Measurements from ENCODE around the gene STK35. TPM values are rescaled to one million over a fixed set of nuclear protein-coding genes. Genes with fewer than 3 reads are reported as not detected.

The STK35 gene
- total RNA-seq, 2 donors from 2014 or later: 25.8 to 26.7 TPM

- no peaks in the 10 kb centered on the region for H3K27me3 ChIP-seq
- H3K4me3 ChIP-seq: no peak overlapping the region
- H3K9ac ChIP-seq (ENCODE audit: low read depth in 2 of 2, low read length in 2 of 2): no peak overlapping the region
- no peaks in the 10 kb centered on the region for H3K9me3 ChIP-seq
- no peaks in the 10 kb centered on the region for H3K36me3 ChIP-seq
- no peak for DNase-seq
- intact Hi-C loops (cut with DNase I): no loop called here
- H3K27ac ChIP-seq: no peak overlapping the region
- no peaks in the 10 kb centered on the region for H3K4me1 ChIP-seq
- TF ChIP-seq CTCF (IDR thresholded peaks at IDR 0.05): no peak
Measured at GRCh38 chr20:2124564-2125213, 23.1 kb downstream of the STK35 start.

- Histone ChIP-seq H3K9ac (ENCODE audit: low read depth in 2 of 2, low read length in 2 of 2) (no peak overlapping the region), H3K4me1 (no peaks in the 10 kb centered on the region), H3K27me3 (no peaks in the 10 kb centered on the region), H3K27ac (no peak overlapping the region), H3K4me3 (no peak overlapping the region), H3K9me3 (no peaks in the 10 kb centered on the region), H3K36me3 (no peaks in the 10 kb centered on the region)
- intact Hi-C loops (cut with DNase I): no loop called here
- DNase-seq: no peak
- TF ChIP-seq CTCF (IDR thresholded peaks at IDR 0.05): no peak
Measured at GRCh38 chr20:2125474-2126112, 24.0 kb downstream of the STK35 start.

- H3K9me3 ChIP-seq: no peaks in the 10 kb centered on the region
- no peak overlapping the region for H3K9ac ChIP-seq (ENCODE audit: low read depth in 2 of 2, low read length in 2 of 2)
- TF ChIP-seq CTCF (IDR thresholded peaks at IDR 0.05): no peak
- no peak overlapping the region for H3K27ac ChIP-seq
- H3K27me3 ChIP-seq: no peaks in the 10 kb centered on the region
- H3K36me3 ChIP-seq: no peaks in the 10 kb centered on the region
- H3K4me1 ChIP-seq: no peaks in the 10 kb centered on the region
- intact Hi-C loops (cut with DNase I): no loop called here
- DNase-seq: no peak
- H3K4me3 ChIP-seq: no peak overlapping the region
Measured at GRCh38 chr20:2127238-2127637, 25.6 kb downstream of the STK35 start.

- no peak overlapping the region for H3K27ac ChIP-seq
- no peak overlapping the region for H3K9ac ChIP-seq (ENCODE audit: low read depth in 2 of 2, low read length in 2 of 2)
- no peak for DNase-seq
- H3K4me1 ChIP-seq: no peaks in the 10 kb centered on the region
- no peaks in the 10 kb centered on the region for H3K36me3 ChIP-seq
- TF ChIP-seq CTCF (IDR thresholded peaks at IDR 0.05): no peak
- no peak overlapping the region for H3K4me3 ChIP-seq
- no peaks in the 10 kb centered on the region for H3K27me3 ChIP-seq
- intact Hi-C loops (cut with DNase I): no loop called here
- H3K9me3 ChIP-seq: no peaks in the 10 kb centered on the region
Measured at GRCh38 chr20:2128542-2128941, 26.9 kb downstream of the STK35 start.

- H3K4me3 ChIP-seq: no peak overlapping the region
- no peak overlapping the region for H3K9ac ChIP-seq (ENCODE audit: low read depth in 2 of 2, low read length in 2 of 2)
- H3K27me3 ChIP-seq: no peaks in the 10 kb centered on the region
- TF ChIP-seq CTCF (IDR thresholded peaks at IDR 0.05): no peak
- H3K27ac ChIP-seq: no peak overlapping the region
- DNase-seq: no peak
- intact Hi-C loops (cut with DNase I): no loop called here
- H3K9me3 ChIP-seq: no peaks in the 10 kb centered on the region
- H3K4me1 ChIP-seq: no peaks in the 10 kb centered on the region
- no peaks in the 10 kb centered on the region for H3K36me3 ChIP-seq
Measured at GRCh38 chr20:2130062-2130591, 28.5 kb downstream of the STK35 start.

All from colonic mucosa (tissue), 4 donors.